Measurements from ENCODE around the gene MT1M.
"Not testable (repeated sequence)": the region's sequence is repeated elsewhere in the genome, so short reads cannot be mapped to it uniquely, and the experiment has no call there.

The MT1M gene

GRCh38 chr16:56632156-56632847 lies at the start of gene MT1M:
Gene MT1M, plus strand, starts transcription at chr16:56632659. Its CDS starts 73 bp downstream, at chr16:56632732.
- no peak for DNase-seq (ENCODE audit: low read depth in 2 of 3, low spot score in 1 of 3)

GRCh38 chr16:56582911-56583310 lies 49.5 kb upstream of the MT1M start:
- not testable (repeated sequence) for DNase-seq (ENCODE audit: low read depth in 2 of 3, low spot score in 1 of 3)

- DNase-seq (ENCODE audit: low read depth in 2 of 3, low spot score in 1 of 3) = no peak
These were observed 48.9 kb upstream of the MT1M start for GRCh38 chr16:56583351-56584168.

GRCh38 chr16:56584276-56584675 lies 48.2 kb upstream of the MT1M start:
- no peak for DNase-seq (ENCODE audit: low read depth in 2 of 3, low spot score in 1 of 3)

- DNase-seq (ENCODE audit: low read depth in 2 of 3, low spot score in 1 of 3) = no peak
These were observed 43.7 kb upstream of the MT1M start for GRCh38 chr16:56588781-56589140.

- no peak for DNase-seq (ENCODE audit: low read depth in 2 of 3, low spot score in 1 of 3)
These were observed 43.1 kb upstream of the MT1M start, which contains the start of gene MT3 for GRCh38 chr16:56589141-56590039. Gene MT3, plus strand, starts transcription at chr16:56589528. Its CDS starts 63 bp downstream, at chr16:56589591.

GRCh38 chr16:56591377-56592060 lies 40.9 kb upstream of the MT1M start:
- DNase-seq (ENCODE audit: low read depth in 2 of 3, low spot score in 1 of 3) = no peak

- DNase-seq (ENCODE audit: low read depth in 2 of 3, low spot score in 1 of 3) = no peak
These were observed 38.7 kb upstream of the MT1M start for GRCh38 chr16:56593573-56594291.

- DNase-seq (ENCODE audit: low read depth in 2 of 3, low spot score in 1 of 3) = no peak
These were observed 38.2 kb upstream of the MT1M start for GRCh38 chr16:56594292-56594619.

- no peak for DNase-seq (ENCODE audit: low read depth in 2 of 3, low spot score in 1 of 3)
These were observed 32.0 kb upstream of the MT1M start for GRCh38 chr16:56600398-56600999.

GRCh38 chr16:56601325-56601724 lies 31.1 kb upstream of the MT1M start:
- no peak for DNase-seq (ENCODE audit: low read depth in 2 of 3, low spot score in 1 of 3)

GRCh38 chr16:56603589-56603988 lies 28.9 kb upstream of the MT1M start:
- DNase-seq (ENCODE audit: low read depth in 2 of 3, low spot score in 1 of 3) = no peak

- DNase-seq (ENCODE audit: low read depth in 2 of 3, low spot score in 1 of 3) = no peak
These were observed 27.5 kb upstream of the MT1M start for GRCh38 chr16:56604966-56605365.

- no peak for DNase-seq (ENCODE audit: low read depth in 2 of 3, low spot score in 1 of 3)
These were observed 27.0 kb upstream of the MT1M start for GRCh38 chr16:56605475-56605874.

- DNase-seq (ENCODE audit: low read depth in 2 of 3, low spot score in 1 of 3) = no peak
These were observed 26.4 kb upstream of the MT1M start for GRCh38 chr16:56606071-56606475.

GRCh38 chr16:56606476-56607108 lies 25.9 kb upstream of the MT1M start:
- DNase-seq (ENCODE audit: low read depth in 2 of 3, low spot score in 1 of 3) = no peak

- DNase-seq (ENCODE audit: low read depth in 2 of 3, low spot score in 1 of 3) = no peak
These were observed 25.3 kb upstream of the MT1M start for GRCh38 chr16:56607109-56607618.

GRCh38 chr16:56607675-56608042 lies 24.8 kb upstream of the MT1M start:
- DNase-seq (ENCODE audit: low read depth in 2 of 3, low spot score in 1 of 3) = no peak

Data from stimulated activated CD4-positive, alpha-beta T cell treated with anti-CD3 and anti-CD28 coated beads, Interleukin-12 subunit alpha, Interleukin-12 subunit beta, amount 100 ng/mL, for 48 hours (primary cell).